ENCODE results near the gene ANKK1. TPM values are rescaled to one million over a fixed set of nuclear protein-coding genes. Genes with fewer than 3 reads are reported as not detected.

Gene ANKK1
- total RNA-seq, 1 donor from 2014 or later: not detected

DNA sequence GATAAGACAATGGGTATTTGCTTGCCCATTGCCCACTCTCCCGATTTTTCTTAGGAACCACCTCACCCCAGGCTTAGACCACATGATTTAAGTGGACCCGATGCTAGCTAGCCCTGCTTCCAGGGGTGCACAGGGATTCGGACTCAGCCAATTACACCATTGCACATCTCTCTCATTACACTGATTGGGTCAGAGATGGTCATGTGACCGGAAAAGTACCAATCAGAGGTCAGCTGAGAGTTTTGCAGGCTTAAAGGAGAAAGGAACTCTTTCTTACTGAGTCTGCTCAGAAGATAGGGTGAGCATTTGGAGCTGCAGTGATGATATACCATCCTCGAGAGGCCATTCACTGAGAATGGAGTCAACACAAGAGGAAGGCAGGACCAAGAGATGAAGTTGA, 12.2 kb upstream of the ANKK1 start:
- Mint-ChIP-seq H3K9me3 (ENCODE audit: unreplicated experiment) (peaks cover 5% of the 10 kb centered on the region), H3K36me3 (ENCODE audit: low read depth, unreplicated experiment) (no peaks in the 10 kb centered on the region), H3K27ac (ENCODE audit: unreplicated experiment) (no peak overlapping the region), H3K27me3 (ENCODE audit: low read depth, unreplicated experiment) (no peaks in the 10 kb centered on the region), H3K4me3 (ENCODE audit: unreplicated experiment) (no peak overlapping the region), H3K4me1 (ENCODE audit: low read depth, unreplicated experiment) (peaks cover 25% of the 10 kb centered on the region)
- Histone ChIP-seq H4K20me1 (ENCODE audit: insufficient read depth, low read length) (no peaks in the 10 kb centered on the region), H3K4me1 (ENCODE audit: insufficient read depth, low read length) (peaks cover 13% of the 10 kb centered on the region), H3K4me2 (ENCODE audit: low read length) (no peak overlapping the region), H3K27ac (ENCODE audit: low read depth, low read length) (no peak overlapping the region), H3K9ac (ENCODE audit: low read length) (no peak overlapping the region), H2AFZ (ENCODE audit: low read depth, low read length) (no peak overlapping the region), H3K9me3 (ENCODE audit: insufficient read depth, low read depth, low read length) (no peaks in the 10 kb centered on the region), H3K36me3 (ENCODE audit: insufficient read depth, low read length) (no peaks in the 10 kb centered on the region), H3K79me2 (ENCODE audit: insufficient read depth, low read length) (no peaks in the 10 kb centered on the region), H3K4me3 (ENCODE audit: insufficient read depth, low read depth, low read length) (no peak overlapping the region), H3K27me3 (ENCODE audit: insufficient read depth, low read length) (no peaks in the 10 kb centered on the region)
- DNase-seq (ENCODE audit: low read depth): no peak
- no peak for TF ChIP-seq CTCF (IDR thresholded peaks at IDR 0.05; ENCODE audit: insufficient read depth, low read depth, low read length)
- no peak for FAIRE-seq

GRCh38 chr11:113376156-113376555, 11.4 kb upstream of the ANKK1 start:
- H3K4me3 ChIP-seq (ENCODE audit: insufficient read depth, low read depth, low read length): no peak overlapping the region
- Mint-ChIP-seq H3K9me3 (ENCODE audit: unreplicated experiment) (peaks cover 5% of the 10 kb centered on the region), H3K27ac (ENCODE audit: unreplicated experiment) (no peak overlapping the region), H3K36me3 (ENCODE audit: low read depth, unreplicated experiment) (no peaks in the 10 kb centered on the region), H3K4me1 (ENCODE audit: low read depth, unreplicated experiment) (peaks cover 25% of the 10 kb centered on the region), H3K4me3 (ENCODE audit: unreplicated experiment) (no peak overlapping the region), H3K27me3 (ENCODE audit: low read depth, unreplicated experiment) (no peaks in the 10 kb centered on the region)
- no peak overlapping the region for H2AFZ ChIP-seq (ENCODE audit: low read depth, low read length)
- no peak overlapping the region for H3K9ac ChIP-seq (ENCODE audit: low read length)
- FAIRE-seq (no peak), DNase-seq (ENCODE audit: low read depth) (peak; percentile 10)
- no peaks in the 10 kb centered on the region for H3K79me2 ChIP-seq (ENCODE audit: insufficient read depth, low read length)
- no peaks in the 10 kb centered on the region for H3K27me3 ChIP-seq (ENCODE audit: insufficient read depth, low read length)
- H3K9me3 ChIP-seq (ENCODE audit: insufficient read depth, low read depth, low read length): no peaks in the 10 kb centered on the region
- H3K27ac ChIP-seq (ENCODE audit: low read depth, low read length): no peak overlapping the region
- no peaks in the 10 kb centered on the region for H3K36me3 ChIP-seq (ENCODE audit: insufficient read depth, low read length)
- H3K4me1 ChIP-seq (ENCODE audit: insufficient read depth, low read length): peaks cover 13% of the 10 kb centered on the region
- H3K4me2 ChIP-seq (ENCODE audit: low read length): no peak overlapping the region
- no peaks in the 10 kb centered on the region for H4K20me1 ChIP-seq (ENCODE audit: insufficient read depth, low read length)
- TF ChIP-seq EZH2 (IDR thresholded peaks at IDR 0.05; ENCODE audit: insufficient read depth, low read length): no peak
- no peak for TF ChIP-seq CTCF (IDR thresholded peaks at IDR 0.05; ENCODE audit: insufficient read depth, low read depth, low read length)

DNA sequence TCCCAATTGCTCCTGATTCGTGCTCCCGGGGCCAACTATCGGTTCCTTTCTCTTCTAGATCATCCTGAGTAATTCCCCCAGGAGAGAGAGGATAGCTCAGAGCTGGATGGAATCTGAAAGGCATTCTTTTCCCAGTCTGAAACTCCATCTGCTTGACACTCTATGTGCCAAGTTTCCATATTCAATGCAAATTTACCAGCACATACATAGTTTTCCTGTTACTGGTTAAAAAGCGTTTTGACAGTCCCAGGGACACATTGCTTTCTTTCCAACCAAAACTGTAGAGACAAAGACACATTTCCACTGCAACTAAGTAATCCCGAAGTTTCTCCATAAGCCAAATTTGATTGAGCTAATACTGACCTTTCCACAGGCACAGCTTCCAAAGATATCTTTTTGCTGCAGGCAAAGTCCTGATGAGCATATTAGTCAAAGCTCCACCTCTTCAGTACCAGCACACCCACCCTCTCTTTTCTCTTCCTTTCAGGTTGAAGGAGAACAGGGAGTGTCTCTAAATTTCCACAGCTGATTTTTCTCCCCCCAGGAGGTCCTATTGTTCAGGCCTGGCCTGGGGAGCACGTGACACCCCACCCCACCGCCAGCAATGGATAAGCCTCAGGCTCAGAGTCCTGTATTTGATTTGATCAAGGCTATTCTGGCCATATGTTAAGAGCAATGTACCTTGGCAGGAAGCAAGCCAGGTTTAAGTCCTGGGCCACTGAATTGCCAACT, 9.7 kb upstream of the ANKK1 start:
- Mint-ChIP-seq H3K36me3 (ENCODE audit: low read depth, unreplicated experiment) (no peaks in the 10 kb centered on the region), H3K27me3 (ENCODE audit: low read depth, unreplicated experiment) (no peaks in the 10 kb centered on the region), H3K4me3 (ENCODE audit: unreplicated experiment) (no peak overlapping the region), H3K9me3 (ENCODE audit: unreplicated experiment) (peaks cover 5% of the 10 kb centered on the region), H3K4me1 (ENCODE audit: low read depth, unreplicated experiment) (peaks cover 24% of the 10 kb centered on the region), H3K27ac (ENCODE audit: unreplicated experiment) (peak overlapping the region; percentile 58)
- no peaks in the 10 kb centered on the region for H3K36me3 ChIP-seq (ENCODE audit: insufficient read depth, low read length)
- no peak overlapping the region for H2AFZ ChIP-seq (ENCODE audit: low read depth, low read length)
- no peaks in the 10 kb centered on the region for H3K79me2 ChIP-seq (ENCODE audit: insufficient read depth, low read length)
- no peak for FAIRE-seq
- no peak overlapping the region for H3K4me3 ChIP-seq (ENCODE audit: insufficient read depth, low read depth, low read length)
- peak; percentile 27 for DNase-seq (ENCODE audit: low read depth)
- no peak for TF ChIP-seq EZH2 (IDR thresholded peaks at IDR 0.05; ENCODE audit: insufficient read depth, low read length)
- no peak for TF ChIP-seq CTCF (IDR thresholded peaks at IDR 0.05; ENCODE audit: insufficient read depth, low read depth, low read length)
- no peaks in the 10 kb centered on the region for H4K20me1 ChIP-seq (ENCODE audit: insufficient read depth, low read length)
- no peak overlapping the region for H3K9ac ChIP-seq (ENCODE audit: low read length)
- H3K4me1 ChIP-seq (ENCODE audit: insufficient read depth, low read length): peaks cover 13% of the 10 kb centered on the region
- H3K27ac ChIP-seq (ENCODE audit: low read depth, low read length): no peak overlapping the region
- H3K4me2 ChIP-seq (ENCODE audit: low read length): no peak overlapping the region
- no peaks in the 10 kb centered on the region for H3K9me3 ChIP-seq (ENCODE audit: insufficient read depth, low read depth, low read length)
- no peaks in the 10 kb centered on the region for H3K27me3 ChIP-seq (ENCODE audit: insufficient read depth, low read length)
